ENCODE results near the gene LUZP2. TPM values are rescaled to one million over a fixed set of nuclear protein-coding genes. Genes with fewer than 3 reads are reported as not detected.

The LUZP2 gene
- total RNA-seq, 2 donors from 2014 or later: 0.28 to 4.1 TPM

DNA sequence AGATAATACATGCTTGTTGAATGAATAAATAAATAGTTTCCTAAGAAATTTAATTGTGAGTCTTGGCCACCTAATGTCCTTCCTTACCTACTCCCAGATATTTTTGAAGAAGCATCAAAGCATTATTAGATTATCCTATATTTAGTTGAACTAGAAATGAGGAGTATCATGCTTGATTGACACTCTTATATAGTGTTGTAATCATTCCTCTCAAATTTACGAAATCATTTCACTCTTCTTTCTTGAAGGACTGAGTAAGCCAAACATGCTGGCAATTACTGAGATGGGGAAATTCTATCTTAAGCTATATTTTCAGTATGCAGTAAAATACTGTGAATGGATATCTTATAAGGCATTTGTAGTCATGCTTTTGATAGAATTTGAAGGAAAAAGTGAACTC lies 189.0 kb downstream of the LUZP2 start:
- intact Hi-C loops (cut with DNase I): no loop called here
- H3K36me3 ChIP-seq: no peaks in the 10 kb centered on the region
- H3K27me3 ChIP-seq (replicated peaks; ENCODE audit: insufficient read depth): no peaks in the 10 kb centered on the region
- WGBS: 93% methylated on average over 1 of the region's 1 CpG
- no peak overlapping the region for H3K4me3 ChIP-seq
- no peak for TF ChIP-seq POLR2A (IDR thresholded peaks at IDR 0.05)
- TF ChIP-seq POLR2AphosphoS5 (IDR thresholded peaks at IDR 0.05): no peak
- DNase-seq (ENCODE audit: low spot score): no peak
- H3K4me1 ChIP-seq (replicated peaks): no peaks in the 10 kb centered on the region
- no peaks in the 10 kb centered on the region for H3K9me3 ChIP-seq
- H3K27ac ChIP-seq: no peak overlapping the region

DNA sequence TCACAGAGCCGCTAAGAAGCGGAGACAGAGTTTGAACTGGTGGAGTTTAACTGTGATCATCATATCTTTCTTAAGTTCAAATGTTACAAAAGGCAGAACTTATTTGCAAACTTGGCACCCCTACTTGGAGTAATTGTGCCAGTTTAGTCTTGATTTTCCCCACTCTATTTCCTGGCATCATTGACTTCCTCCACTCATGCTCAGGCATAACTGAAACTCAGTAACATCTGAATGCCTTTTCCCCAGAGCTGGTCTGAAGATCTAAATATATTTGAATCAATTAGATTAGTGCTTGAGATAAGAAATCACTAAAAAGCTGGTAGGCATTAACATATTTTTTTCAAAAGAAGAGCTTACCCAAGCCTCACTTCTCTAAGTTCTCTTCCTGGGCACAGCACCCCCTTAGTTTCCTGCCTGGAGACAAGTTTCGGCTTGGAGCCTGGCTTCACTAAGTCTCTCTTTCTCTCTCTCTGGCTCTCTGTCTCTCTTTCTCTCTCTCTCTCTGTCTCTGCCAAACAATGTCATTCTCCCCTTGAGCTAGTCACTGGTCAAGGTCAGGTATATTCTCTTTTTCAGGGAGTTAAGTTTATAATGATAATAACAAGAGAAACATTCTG lies 190.8 kb downstream of the LUZP2 start:
- Histone ChIP-seq H3K36me3 (no peaks in the 10 kb centered on the region), H3K27me3 (replicated peaks; ENCODE audit: insufficient read depth) (no peaks in the 10 kb centered on the region), H3K27ac (no peak overlapping the region), H3K9me3 (no peaks in the 10 kb centered on the region), H3K4me3 (no peak overlapping the region), H3K4me1 (replicated peaks) (no peaks in the 10 kb centered on the region)
- WGBS: 89% methylated on average over 3 of the region's 3 CpGs
- no peak for DNase-seq (ENCODE audit: low spot score)
- intact Hi-C loops (cut with DNase I): no loop called here
- TF ChIP-seq, protein P1, sequence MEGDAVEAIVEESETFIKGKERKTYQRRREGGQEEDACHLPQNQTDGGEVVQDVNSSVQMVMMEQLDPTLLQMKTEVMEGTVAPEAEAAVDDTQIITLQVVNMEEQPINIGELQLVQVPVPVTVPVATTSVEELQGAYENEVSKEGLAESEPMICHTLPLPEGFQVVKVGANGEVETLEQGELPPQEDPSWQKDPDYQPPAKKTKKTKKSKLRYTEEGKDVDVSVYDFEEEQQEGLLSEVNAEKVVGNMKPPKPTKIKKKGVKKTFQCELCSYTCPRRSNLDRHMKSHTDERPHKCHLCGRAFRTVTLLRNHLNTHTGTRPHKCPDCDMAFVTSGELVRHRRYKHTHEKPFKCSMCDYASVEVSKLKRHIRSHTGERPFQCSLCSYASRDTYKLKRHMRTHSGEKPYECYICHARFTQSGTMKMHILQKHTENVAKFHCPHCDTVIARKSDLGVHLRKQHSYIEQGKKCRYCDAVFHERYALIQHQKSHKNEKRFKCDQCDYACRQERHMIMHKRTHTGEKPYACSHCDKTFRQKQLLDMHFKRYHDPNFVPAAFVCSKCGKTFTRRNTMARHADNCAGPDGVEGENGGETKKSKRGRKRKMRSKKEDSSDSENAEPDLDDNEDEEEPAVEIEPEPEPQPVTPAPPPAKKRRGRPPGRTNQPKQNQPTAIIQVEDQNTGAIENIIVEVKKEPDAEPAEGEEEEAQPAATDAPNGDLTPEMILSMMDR (IDR thresholded peaks at IDR 0.05): no peak
- no peak for TF ChIP-seq POLR2A (IDR thresholded peaks at IDR 0.05)
- TF ChIP-seq POLR2AphosphoS5 (IDR thresholded peaks at IDR 0.05): no peak

DNA sequence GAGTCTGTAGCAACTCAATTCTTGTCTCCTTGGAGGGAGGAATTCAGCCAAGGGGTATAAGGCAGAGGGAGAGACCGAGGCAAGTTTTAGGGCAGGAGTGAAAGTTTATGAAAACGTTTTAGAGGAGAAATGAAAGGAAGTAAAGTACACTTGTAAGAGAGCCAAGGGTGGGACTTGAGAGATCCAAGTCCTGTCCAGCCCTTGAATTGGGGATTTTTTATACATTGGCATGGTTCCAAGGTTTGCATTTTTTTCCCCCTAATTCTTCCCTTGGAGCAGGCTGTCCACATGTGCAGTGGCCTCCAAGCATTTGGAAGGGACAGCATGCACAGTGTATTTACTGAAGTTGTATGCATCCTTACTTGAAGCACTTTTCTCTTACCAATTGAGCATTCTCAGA lies 192.1 kb downstream of the LUZP2 start:
- no peaks in the 10 kb centered on the region for H3K27me3 ChIP-seq (replicated peaks; ENCODE audit: insufficient read depth)
- no peaks in the 10 kb centered on the region for H3K9me3 ChIP-seq
- TF ChIP-seq POLR2AphosphoS5 (IDR thresholded peaks at IDR 0.05): no peak
- TF ChIP-seq, protein P1 (IDR thresholded peaks at IDR 0.05): no peak
- no peak for TF ChIP-seq POLR2A (IDR thresholded peaks at IDR 0.05)
- no peaks in the 10 kb centered on the region for H3K36me3 ChIP-seq
- H3K4me1 ChIP-seq (replicated peaks): no peaks in the 10 kb centered on the region
- intact Hi-C loops (cut with DNase I): no loop called here
- WGBS: 58% methylated on average over 2 of the region's 2 CpGs
- H3K4me3 ChIP-seq: no peak overlapping the region
- DNase-seq (ENCODE audit: low spot score): no peak
- H3K27ac ChIP-seq: no peak overlapping the region

DNA sequence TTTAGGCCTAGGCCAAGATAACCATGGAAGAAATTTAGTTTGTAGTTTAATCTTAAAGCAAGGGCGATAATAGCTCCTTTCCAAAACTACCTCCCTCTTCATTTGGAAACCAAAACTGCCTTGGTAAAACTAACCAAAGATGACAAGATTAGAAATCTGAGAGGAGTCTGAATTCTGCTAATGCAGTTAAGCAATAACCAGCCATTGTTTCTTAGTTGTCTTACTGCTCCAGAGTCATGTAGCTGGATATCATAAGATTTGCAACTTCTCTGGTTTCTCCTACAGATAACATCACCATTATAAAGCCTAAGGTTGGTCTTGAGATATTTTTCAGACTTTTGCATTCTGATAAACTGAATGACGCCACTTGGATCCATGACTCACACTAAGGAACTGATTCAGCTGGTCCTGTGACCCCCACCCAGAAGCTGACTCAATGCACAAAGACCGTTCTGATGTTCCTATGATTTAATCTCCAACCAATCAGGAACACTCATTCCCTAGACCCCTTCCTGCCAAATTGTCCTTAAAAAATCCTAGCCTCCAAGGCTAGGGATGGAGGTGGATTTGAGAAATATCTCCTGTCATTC lies 200.8 kb downstream of the LUZP2 start:
- Histone ChIP-seq H3K9me3 (no peaks in the 10 kb centered on the region), H3K4me1 (replicated peaks) (no peaks in the 10 kb centered on the region), H3K27ac (no peak overlapping the region), H3K36me3 (no peaks in the 10 kb centered on the region), H3K27me3 (replicated peaks; ENCODE audit: insufficient read depth) (no peaks in the 10 kb centered on the region), H3K4me3 (no peak overlapping the region)
- intact Hi-C loops (cut with DNase I): no loop called here
- TF ChIP-seq, protein P1 (IDR thresholded peaks at IDR 0.05): no peak
- TF ChIP-seq POLR2AphosphoS5 (IDR thresholded peaks at IDR 0.05) (no peak), POLR2A (IDR thresholded peaks at IDR 0.05) (no peak)
- DNase-seq (ENCODE audit: low spot score): no peak
- WGBS: 91% methylated on average over 3 of the region's 3 CpGs

DNA sequence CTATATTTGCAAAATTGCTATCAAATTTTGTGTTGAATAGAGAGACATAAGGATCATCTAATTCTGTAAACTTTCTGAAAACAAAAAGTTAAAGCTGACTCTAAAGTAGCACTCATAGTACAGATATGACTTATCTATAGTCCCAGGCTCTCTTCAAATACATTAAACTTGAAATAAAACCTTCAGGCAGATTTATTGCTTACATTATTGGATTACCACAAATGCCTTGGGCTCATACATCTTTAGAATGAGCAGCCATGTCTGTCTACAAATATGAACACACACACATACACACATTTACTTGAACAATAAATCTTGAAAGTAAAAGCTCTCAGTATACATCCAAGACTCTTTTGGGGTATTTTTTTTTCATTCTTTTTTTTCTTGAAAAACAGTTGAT lies 207.9 kb downstream of the LUZP2 start:
- Histone ChIP-seq H3K36me3 (no peaks in the 10 kb centered on the region), H3K27me3 (replicated peaks; ENCODE audit: insufficient read depth) (no peaks in the 10 kb centered on the region), H3K4me3 (no peak overlapping the region), H3K9me3 (no peaks in the 10 kb centered on the region), H3K4me1 (replicated peaks) (no peaks in the 10 kb centered on the region), H3K27ac (no peak overlapping the region)
- no peak for TF ChIP-seq POLR2A (IDR thresholded peaks at IDR 0.05)
- TF ChIP-seq, protein P1 (IDR thresholded peaks at IDR 0.05): no peak
- no peak for TF ChIP-seq POLR2AphosphoS5 (IDR thresholded peaks at IDR 0.05)
- DNase-seq (ENCODE audit: low spot score): no peak
- intact Hi-C loops (cut with DNase I): no loop called here
